Fibroblast of pulmonary artery (primary cell): ENCODE data around the gene COL18A1.

Experiments
- DNase-seq: peaks from one replicate; pipeline ENCODE4 v3.0.0-alpha.2; 2010; ENCODE audit warnings: low read depth
- H3K4me3 ChIP-seq: replicated peaks from 2 replicates; pipeline ENCODE4 v1.5.1; 2011; ENCODE audit warnings: low read depth, mild to moderate bottlenecking, control low read depth, low read length, moderate library complexity
- CTCF ChIP-seq: IDR thresholded peaks from 2 replicates; pipeline ENCODE4 v1.5.1; 2011; ENCODE audit warnings: mild to moderate bottlenecking, control low read depth, low read length, inconsistent platforms; ENCODE audit errors: missing control alignments

COL18A1 gene

GRCh38 chr21:45493401-45494001, 88.5 kb downstream of the COL18A1 start:
- no peak for TF ChIP-seq CTCF
- no peak for DNase-seq
- H3K4me3 ChIP-seq, result no peak overlapping the region

- DNase-seq, result no peak
- H3K4me3 ChIP-seq, result no peak overlapping the region
- TF ChIP-seq CTCF, result no peak
Measured at GRCh38 chr21:45494135-45494850, 89.3 kb downstream of the COL18A1 start.

GRCh38 chr21:45494851-45495680, 90.1 kb downstream of the COL18A1 start:
- no peak for DNase-seq
- no peak overlapping the region for H3K4me3 ChIP-seq
- TF ChIP-seq CTCF, result no peak

GRCh38 chr21:45496151-45496967, 91.4 kb downstream of the COL18A1 start:
- DNase-seq, result no peak
- TF ChIP-seq CTCF, result no peak
- no peak overlapping the region for H3K4me3 ChIP-seq

GRCh38 chr21:45496968-45497845, 92.2 kb downstream of the COL18A1 start:
- no peak for DNase-seq
- no peak overlapping the region for H3K4me3 ChIP-seq
- no peak for TF ChIP-seq CTCF
